ENCODE results near the gene EPN2.

DNA sequence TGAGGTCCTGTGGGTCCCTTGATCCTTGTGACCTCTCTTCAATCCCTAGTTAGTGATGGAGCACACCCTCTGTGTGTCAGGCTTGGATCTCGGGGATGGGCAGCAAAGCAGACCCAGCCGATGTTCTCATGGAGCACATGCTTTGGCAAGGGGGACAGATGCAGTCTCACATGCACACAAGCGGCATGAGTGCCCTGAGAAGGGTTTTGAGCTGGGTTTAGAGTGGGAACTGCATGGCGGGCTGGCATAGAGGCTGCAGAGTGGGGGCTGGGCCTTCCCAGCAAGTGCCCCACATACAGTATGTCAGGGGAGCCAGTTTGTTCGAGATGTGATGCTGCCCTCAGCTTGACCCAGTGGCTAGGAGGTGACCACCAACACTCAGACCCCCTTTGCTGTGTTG, 83.7 kb downstream of the EPN2 start:
- TF ChIP-seq, protein P1, sequence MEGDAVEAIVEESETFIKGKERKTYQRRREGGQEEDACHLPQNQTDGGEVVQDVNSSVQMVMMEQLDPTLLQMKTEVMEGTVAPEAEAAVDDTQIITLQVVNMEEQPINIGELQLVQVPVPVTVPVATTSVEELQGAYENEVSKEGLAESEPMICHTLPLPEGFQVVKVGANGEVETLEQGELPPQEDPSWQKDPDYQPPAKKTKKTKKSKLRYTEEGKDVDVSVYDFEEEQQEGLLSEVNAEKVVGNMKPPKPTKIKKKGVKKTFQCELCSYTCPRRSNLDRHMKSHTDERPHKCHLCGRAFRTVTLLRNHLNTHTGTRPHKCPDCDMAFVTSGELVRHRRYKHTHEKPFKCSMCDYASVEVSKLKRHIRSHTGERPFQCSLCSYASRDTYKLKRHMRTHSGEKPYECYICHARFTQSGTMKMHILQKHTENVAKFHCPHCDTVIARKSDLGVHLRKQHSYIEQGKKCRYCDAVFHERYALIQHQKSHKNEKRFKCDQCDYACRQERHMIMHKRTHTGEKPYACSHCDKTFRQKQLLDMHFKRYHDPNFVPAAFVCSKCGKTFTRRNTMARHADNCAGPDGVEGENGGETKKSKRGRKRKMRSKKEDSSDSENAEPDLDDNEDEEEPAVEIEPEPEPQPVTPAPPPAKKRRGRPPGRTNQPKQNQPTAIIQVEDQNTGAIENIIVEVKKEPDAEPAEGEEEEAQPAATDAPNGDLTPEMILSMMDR (conservative IDR thresholded peaks at IDR 0.05 in 1 of 2, IDR thresholded peaks at IDR 0.05 in 1 of 2; ENCODE audit: extremely low read depth in 1 of 2, insufficient read depth in 1 of 2, low read depth in 1 of 2, low read length in 2 of 2), result no peak
- no peak for TF ChIP-seq EZH2 (IDR thresholded peaks at IDR 0.05; ENCODE audit: borderline replicate concordance, low read length)

Measured in mammary epithelial cell (primary cell).